Muscle of leg (tissue), 11 donors: ENCODE data around the gene ACTL7B. TPM values are rescaled to one million over a fixed set of nuclear protein-coding genes. Genes with fewer than 3 reads are reported as not detected.

Experiments
- DNase-seq: peaks from one replicate; pipeline ENCODE4 v3.0.0; 2013
- H3K27ac ChIP-seq: one replicate; pipeline ENCODE4 v1.5.1; 2013; ENCODE audit warnings: mild to moderate bottlenecking, low read length, control low read depth
- H3K27me3 ChIP-seq: one replicate; pipeline ENCODE4 v1.6.1; 2013; ENCODE audit warnings: low read length; ENCODE audit not compliant: control insufficient read depth, insufficient read depth
- H3K36me3 ChIP-seq: one replicate; pipeline ENCODE4 v1.6.1; 2013; ENCODE audit warnings: low read length; ENCODE audit not compliant: control insufficient read depth, insufficient read depth
- H3K4me1 ChIP-seq: one replicate; pipeline ENCODE4 v1.6.1; 2013; ENCODE audit warnings: low read length; ENCODE audit not compliant: control insufficient read depth, insufficient read depth
- H3K4me3 ChIP-seq: one replicate; pipeline ENCODE4 v1.5.1; 2013; ENCODE audit warnings: low read length, control low read depth
- H3K9me3 ChIP-seq: replicated peaks from 2 replicates; pipeline ENCODE4 v1.6.1; 2013; ENCODE audit warnings: low read depth, low read length; ENCODE audit not compliant: control insufficient read depth
- WGBS: methylation state at CpG from one replicate; pipeline ENCODE4 v1.1.5; 2013; ENCODE audit warnings: missing lambda C conversion rate; ENCODE audit not compliant: insufficient coverage; 5-methylcytosine and 5-hydroxymethylcytosine counted together
- polyA plus RNA-seq, 8 donors: library from polyadenylated mRNA; unstranded; fragments of 120-200 nt; gene quantifications; one replicate each; pipeline versions ENCODE4 v1.2.1 to v1.2.3, GENCODE V29; 2013; ENCODE audit warnings: inconsistent platforms in 1 of 8, low replicate concordance in 1 of 8; ENCODE audit not compliant: insufficient read length in 8 of 8, insufficient read depth in 1 of 8
- total RNA-seq: library from RNA; stranded (reverse); fragments of 120-200 nt; gene quantifications from one replicate; pipeline ENCODE4 v1.2.4, GENCODE V29; 2013

ACTL7B gene
- total and polyA plus RNA-seq, 9 donors = not detected

GRCh38 chr9:108869092-108869725, 13.4 kb upstream of the ACTL7B start:
- no peak for DNase-seq
- no peaks in the 10 kb centered on the region for H3K4me1 ChIP-seq
- WGBS = 50% methylated on average over 1 of the region's 3 CpGs
- no peak overlapping the region for H3K4me3 ChIP-seq
- peaks cover 4% of the 10 kb centered on the region for H3K9me3 ChIP-seq
- no peaks in the 10 kb centered on the region for H3K27me3 ChIP-seq
- H3K36me3 ChIP-seq = peaks cover 30% of the 10 kb centered on the region
- no peak overlapping the region for H3K27ac ChIP-seq

- no peak overlapping the region for H3K27ac ChIP-seq
- H3K27me3 ChIP-seq = no peaks in the 10 kb centered on the region
- no peak overlapping the region for H3K4me3 ChIP-seq
- H3K36me3 ChIP-seq = peaks cover 24% of the 10 kb centered on the region
- H3K4me1 ChIP-seq = no peaks in the 10 kb centered on the region
- DNase-seq = no peak
- H3K9me3 ChIP-seq = peaks cover 4% of the 10 kb centered on the region
- WGBS = 65% methylated on average over 3 of the region's 4 CpGs
These were observed 12.0 kb upstream of the ACTL7B start for GRCh38 chr9:108867829-108868228.

GRCh38 chr9:108867116-108867515, 11.3 kb upstream of the ACTL7B start:
- DNase-seq = no peak
- Histone ChIP-seq H3K4me1 (no peaks in the 10 kb centered on the region), H3K27me3 (no peaks in the 10 kb centered on the region), H3K9me3 (peaks cover 4% of the 10 kb centered on the region), H3K4me3 (no peak overlapping the region), H3K36me3 (peaks cover 24% of the 10 kb centered on the region), H3K27ac (no peak overlapping the region)

GRCh38 chr9:108866001-108866420, 10.2 kb upstream of the ACTL7B start:
- Histone ChIP-seq H3K4me3 (no peak overlapping the region), H3K9me3 (no peaks in the 10 kb centered on the region), H3K4me1 (no peaks in the 10 kb centered on the region), H3K36me3 (peaks cover 14% of the 10 kb centered on the region), H3K27me3 (no peaks in the 10 kb centered on the region), H3K27ac (no peak overlapping the region)
- no peak for DNase-seq
- WGBS = no CpG with 5 or more reads among the region's 2 CpGs

GRCh38 chr9:108865037-108865436, 9.3 kb upstream of the ACTL7B start:
- DNase-seq = no peak
- 100% methylated on average over 2 of the region's 4 CpGs for WGBS
- Histone ChIP-seq H3K27ac (no peak overlapping the region), H3K36me3 (peaks cover 11% of the 10 kb centered on the region), H3K27me3 (no peaks in the 10 kb centered on the region), H3K9me3 (no peaks in the 10 kb centered on the region), H3K4me1 (no peaks in the 10 kb centered on the region), H3K4me3 (no peak overlapping the region)

GRCh38 chr9:108864446-108864845, 8.7 kb upstream of the ACTL7B start:
- H3K4me3 ChIP-seq = no peak overlapping the region
- H3K4me1 ChIP-seq = no peaks in the 10 kb centered on the region
- H3K9me3 ChIP-seq = no peaks in the 10 kb centered on the region
- no peaks in the 10 kb centered on the region for H3K27me3 ChIP-seq
- WGBS = 67% methylated on average over 1 of the region's 3 CpGs
- H3K36me3 ChIP-seq = peaks cover 8% of the 10 kb centered on the region
- no peak overlapping the region for H3K27ac ChIP-seq
- DNase-seq = no peak

GRCh38 chr9:108863891-108864290, 8.1 kb upstream of the ACTL7B start:
- no peaks in the 10 kb centered on the region for H3K9me3 ChIP-seq
- no peak overlapping the region for H3K4me3 ChIP-seq
- no peaks in the 10 kb centered on the region for H3K27me3 ChIP-seq
- DNase-seq = no peak
- no peak overlapping the region for H3K27ac ChIP-seq
- H3K36me3 ChIP-seq = peaks cover 6% of the 10 kb centered on the region
- no CpG with 5 or more reads among the region's 3 CpGs for WGBS
- H3K4me1 ChIP-seq = no peaks in the 10 kb centered on the region

- H3K9me3 ChIP-seq = no peaks in the 10 kb centered on the region
- no peaks in the 10 kb centered on the region for H3K4me1 ChIP-seq
- WGBS = 93% methylated on average over 1 of the region's 3 CpGs
- no peaks in the 10 kb centered on the region for H3K27me3 ChIP-seq
- DNase-seq = no peak
- H3K36me3 ChIP-seq = no peaks in the 10 kb centered on the region
- no peak within 1 kb of the TSS for H3K4me3 ChIP-seq
- H3K27ac ChIP-seq = no peak within 1 kb of the TSS
These were observed 6.2 kb upstream of the ACTL7B start, which contains the start of gene ACTL7A for GRCh38 chr9:108861997-108862396. Gene ACTL7A, plus strand, starts transcription at chr9:108862266. Its CDS starts 57 bp downstream, at chr9:108862323.

- DNase-seq = no peak
- no peaks in the 10 kb centered on the region for H3K36me3 ChIP-seq
- H3K27ac ChIP-seq = no peak overlapping the region
- no peaks in the 10 kb centered on the region for H3K9me3 ChIP-seq
- H3K27me3 ChIP-seq = no peaks in the 10 kb centered on the region
- H3K4me1 ChIP-seq = no peaks in the 10 kb centered on the region
- H3K4me3 ChIP-seq = no peak overlapping the region
- WGBS = 76% methylated on average over 7 of the region's 7 CpGs
These were observed 5.7 kb upstream of the ACTL7B start for GRCh38 chr9:108861464-108861863.

- Histone ChIP-seq H3K27ac (no peak overlapping the region), H3K36me3 (no peaks in the 10 kb centered on the region), H3K4me1 (no peaks in the 10 kb centered on the region), H3K9me3 (no peaks in the 10 kb centered on the region), H3K27me3 (no peaks in the 10 kb centered on the region), H3K4me3 (no peak overlapping the region)
- no peak for DNase-seq
- WGBS = 82% methylated on average over 1 of the region's 2 CpGs
These were observed 5.0 kb upstream of the ACTL7B start for GRCh38 chr9:108860764-108861163.

- 89% methylated on average over 2 of the region's 4 CpGs for whole genome bisulfite sequencing
- Histone ChIP-seq H3K9me3 (no peaks in the 10 kb centered on the region), H3K36me3 (no peaks in the 10 kb centered on the region), H3K4me3 (no peak overlapping the region), H3K27ac (no peak overlapping the region), H3K27me3 (no peaks in the 10 kb centered on the region), H3K4me1 (no peaks in the 10 kb centered on the region)
- DNase-seq = no peak
These were observed 4.6 kb upstream of the ACTL7B start for GRCh38 chr9:108860354-108860753.
